SK-N-SH (cell line): ENCODE data around the gene GRK2. TPM values are rescaled to one million over a fixed set of nuclear protein-coding genes. Genes with fewer than 3 reads are reported as not detected.

Experiments used
- CTCF ChIA-PET: fragments of 300-600, 350-600 bp; formaldehyde crosslinking; extraction: SDS; loops from one replicate; lab custom pipeline; 2021; lab: Yijun Ruan, JAX
- POLR2A ChIA-PET: fragments of 350-600 bp; sonication (Branson Sonifier 250); formaldehyde crosslinking; extraction: SDS; loops from one replicate; lab custom pipeline; 2020; ENCODE audit warnings: antibody characterized with exemption, inconsistent platforms; lab: Yijun Ruan, JAX
- DNase-seq: peaks from one replicate; pipeline ENCODE4 v3.0.0; 2012
- H2AFZ ChIP-seq: fragments of 200-600 bp; sonication (generic); 2 replicates; pipeline ENCODE4 v1.8.1; 2016; ENCODE audit warnings: antibody characterized with exemption, mild to moderate bottlenecking, low read depth
- H3F3A ChIP-seq: fragments of 200-600 bp; sonication (generic); replicated peaks from 2 replicates; pipeline ENCODE3; 2016; ENCODE audit warnings: antibody characterized with exemption, mild to moderate bottlenecking; ENCODE audit not compliant: insufficient read depth
- H3K27ac ChIP-seq, 2 experiments: fragments of 200-500 bp in 1 of 2; fragments of 200-600 bp in 1 of 2; sonication (Bioruptor generic) in 1 of 2; sonication (generic), shearing (Covaris generic) in 1 of 2; 2 replicates each; pipeline versions ENCODE4 v1.5.1 to v1.6.1; 2014 to 2016; ENCODE audit warnings: low read depth in 2 of 2, inconsistent platforms in 1 of 2, low read length in 1 of 2, mild to moderate bottlenecking in 1 of 2, mixed read lengths in 1 of 2
- H3K27me3 ChIP-seq: fragments of 200-600 bp; sonication (generic), shearing (Covaris generic); 2 replicates; pipeline ENCODE4 v1.6.1; 2016; ENCODE audit warnings: mixed run types; ENCODE audit not compliant: insufficient read depth
- H3K36me3 ChIP-seq, 2 experiments: fragments of 200-500 bp in 1 of 2; fragments of 200-600 bp in 1 of 2; sonication (Bioruptor generic) in 1 of 2; sonication (generic) in 1 of 2; replicated peaks in 1 of 2; 2 replicates each; pipeline versions ENCODE3 to v1.5.1; 2014 to 2016; ENCODE audit warnings: low read length in 1 of 2, mild to moderate bottlenecking in 1 of 2; ENCODE audit not compliant: insufficient read depth in 2 of 2, control insufficient read depth in 1 of 2
- H3K4me1 ChIP-seq, 2 experiments: fragments of 200-500 bp in 1 of 2; fragments of 200-600 bp in 1 of 2; sonication (Bioruptor generic) in 1 of 2; sonication (generic), shearing (Covaris generic) in 1 of 2; 2 replicates each; pipeline versions ENCODE4 v1.5.1 to v1.6.1; 2014 to 2016; ENCODE audit warnings: low read depth in 1 of 2, low read length in 1 of 2, mixed run types in 1 of 2; ENCODE audit not compliant: insufficient read depth in 2 of 2, control insufficient read depth in 1 of 2
- H3K4me2 ChIP-seq: fragments of 200-600 bp; sonication (generic), shearing (Covaris generic); 2 replicates; pipeline ENCODE4 v1.6.1; 2017; ENCODE audit warnings: mixed run types
- H3K4me3 ChIP-seq, 2 experiments: fragments of 200-500 bp in 1 of 2; fragments of 200-600 bp in 1 of 2; sonication (Bioruptor generic) in 1 of 2; sonication (generic), shearing (Covaris generic) in 1 of 2; 2 replicates each; pipeline versions ENCODE4 v1.5.1 to v1.8.1; 2014 to 2016; ENCODE audit warnings: low read depth in 2 of 2, inconsistent platforms in 1 of 2, low read length in 1 of 2, mild to moderate bottlenecking in 1 of 2, mixed read lengths in 1 of 2, moderate library complexity in 1 of 2
- H3K79me2 ChIP-seq: fragments of 200-600 bp; sonication (generic); 2 replicates; pipeline ENCODE4 v1.8.1; 2017; ENCODE audit warnings: mild to moderate bottlenecking; ENCODE audit not compliant: insufficient read depth
- H3K9ac ChIP-seq: fragments of 200-600 bp; sonication (generic); 2 replicates; pipeline ENCODE4 v1.6.1; 2017; ENCODE audit warnings: mixed run types
- H3K9me2 ChIP-seq: fragments of 200-600 bp; sonication (generic); 2 replicates; pipeline ENCODE4 v1.6.1; 2017; ENCODE audit warnings: mixed run types
- H3K9me3 ChIP-seq: fragments of 200-600 bp; sonication (generic); 2 replicates; pipeline ENCODE4 v1.6.1; 2017; ENCODE audit warnings: mixed run types, mild to moderate bottlenecking, moderate library complexity
- H4K20me1 ChIP-seq: fragments of 200-600 bp; sonication (generic); 2 replicates; pipeline ENCODE4 v1.6.1; 2017; ENCODE audit warnings: mild to moderate bottlenecking, mixed run types; ENCODE audit not compliant: insufficient read depth
- ELF1 ChIP-seq: IDR thresholded peaks from 2 replicates; pipeline ENCODE4 v1.4.0; 2012
- FOXM1 ChIP-seq: IDR thresholded peaks from 2 replicates; pipeline ENCODE4 v1.4.0; 2012; ENCODE audit warnings: low read depth, mild to moderate bottlenecking
- NFIC ChIP-seq: IDR thresholded peaks from 2 replicates; pipeline ENCODE4 v1.4.0; 2012; ENCODE audit warnings: borderline replicate concordance
- NRF1 ChIP-seq: IDR thresholded peaks from 2 replicates; pipeline ENCODE4 v1.6.1; 2012; ENCODE audit warnings: low read depth, mild to moderate bottlenecking, low read length
- POLR2AphosphoS5 ChIP-seq: IDR thresholded peaks from 2 replicates; pipeline ENCODE4 v1.6.1; 2012; ENCODE audit warnings: low read depth, low read length
- RXRA ChIP-seq: IDR thresholded peaks from 2 replicates; pipeline ENCODE4 v1.4.0; 2012; ENCODE audit warnings: low read depth, mild to moderate bottlenecking, borderline replicate concordance
- SMC3 ChIP-seq: IDR thresholded peaks from 2 replicates; pipeline ENCODE4 v1.6.1; 2012; ENCODE audit warnings: low read depth, low read length, improper control_type of control experiment
- TEAD4 ChIP-seq: IDR thresholded peaks from 2 replicates; pipeline ENCODE4 v1.4.0; 2012; ENCODE audit warnings: mild to moderate bottlenecking, borderline replicate concordance; ENCODE audit not compliant: insufficient read depth
- WGBS: methylation state at CpG from one replicate; pipeline ENCODE4 v1.1.6; 2017; ENCODE audit warnings: low lambda C conversion rate; 5-methylcytosine and 5-hydroxymethylcytosine counted together
- polyA plus RNA-seq, 3 experiments: library from polyadenylated mRNA; depleted of rRNA; stranded (reverse); fragments of >200 nt; gene quantifications; 2 replicates each; pipeline ENCODE4 v1.2.3, GENCODE V29; 2012
- TF ChIP-seq, protein P1 (sequence below): IDR thresholded peaks from 2 replicates; pipeline ENCODE4 v1.4.0; 2012; ENCODE audit warnings: low read depth, borderline replicate concordance
- TF ChIP-seq, protein P2 (sequence below): fragments of 150-350 bp; IDR thresholded peaks from 2 replicates; pipeline ENCODE4 v1.6.1; 2016; ENCODE audit warnings: mild to moderate bottlenecking, low read depth, low read length
- TF ChIP-seq, protein P3 (sequence below): IDR thresholded peaks from 2 replicates; pipeline ENCODE4 v1.6.1; 2012; ENCODE audit warnings: mild to moderate bottlenecking, low read depth, low read length, moderate library complexity

Gene GRK2
- polyA plus RNA-seq, 1 of the 3 experiments (the other 2 are of a cell fraction): 48.5 TPM

DNA sequence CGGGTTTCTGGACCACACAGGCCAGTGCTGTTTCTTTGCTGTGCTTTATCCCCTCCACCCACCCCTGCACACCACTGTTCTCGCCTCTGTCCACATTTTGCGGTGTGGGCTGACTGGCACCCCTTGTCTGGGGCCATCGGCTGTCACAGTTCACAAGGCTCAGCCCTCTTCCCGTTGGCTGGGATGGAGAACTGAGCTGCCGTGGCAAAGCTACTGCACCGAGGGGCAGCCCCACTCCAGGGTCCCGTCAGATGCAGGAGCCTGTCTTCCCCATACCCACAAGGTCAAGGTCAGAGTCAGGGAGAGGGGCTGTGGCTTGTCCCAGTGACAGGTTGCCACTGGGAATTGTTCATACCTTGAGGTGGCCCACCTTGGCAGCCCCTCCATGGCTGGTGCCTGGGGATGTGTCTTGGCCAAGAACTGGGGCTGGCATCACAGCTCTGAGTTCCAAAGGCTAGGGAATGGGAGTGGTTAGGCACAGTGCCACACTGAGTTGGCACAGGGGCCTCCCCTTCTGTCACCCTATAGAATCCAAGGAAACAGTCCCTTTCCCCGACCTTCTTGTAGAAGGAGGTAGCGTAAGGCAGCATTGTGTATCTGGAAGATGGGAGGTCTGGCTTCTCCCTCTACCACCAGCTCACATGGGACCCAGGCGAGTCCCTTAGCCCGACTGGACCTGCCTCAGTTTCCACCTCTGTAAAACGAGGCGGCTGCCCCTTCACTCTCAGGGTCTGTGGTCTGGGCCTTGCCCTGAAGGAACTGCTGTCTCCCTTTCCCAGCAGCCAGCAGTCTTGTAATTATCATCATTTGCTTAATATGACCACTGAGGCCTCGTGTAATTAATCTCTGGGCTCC, 3.4 kb downstream of the GRK2 start:
- Histone ChIP-seq H3K27ac (no peak overlapping the region; a peak in 1 of 4 replicates), H3K9ac (no peak overlapping the region), H3K9me3 (no peaks in the 10 kb centered on the region), H4K20me1 (peaks cover 35% of the 10 kb centered on the region), H3K79me2 (peaks cover 68% of the 10 kb centered on the region), H3K36me3 (peaks cover 0 to 8% of the 10 kb centered on the region in 2 experiments), H3K4me2 (no peak overlapping the region), H3K9me2 (no peaks in the 10 kb centered on the region), H3K4me1 (peaks cover 4 to 23% of the 10 kb centered on the region in 2 experiments; a peak in 2 of 4 replicates), H3K4me3 (no peak overlapping the region), H3F3A (no peaks in the 10 kb centered on the region), H3K27me3 (no peaks in the 10 kb centered on the region), H2AFZ (no peak overlapping the region)
- ChIA-PET POLR2A (interaction anchor here (1.0 kb wide), 1 partner anchor 16 kb away, joined by 3 read pairs; no protein-coding TSS in a partner anchor), CTCF (interaction anchor here (1.0 to 10.0 kb wide), 5 partner anchors 8 to 76 kb away, joined by 3 to 274 read pairs (median 5); partner anchors contain the start of genes ANKRD13D and SSH3)
- TF ChIP-seq ELF1 (no peak), SMC3 (no peak), FOXM1 (no peak)
- no peak for DNase-seq
- 90% methylated on average over 9 of the region's 15 CpGs for WGBS

DNA sequence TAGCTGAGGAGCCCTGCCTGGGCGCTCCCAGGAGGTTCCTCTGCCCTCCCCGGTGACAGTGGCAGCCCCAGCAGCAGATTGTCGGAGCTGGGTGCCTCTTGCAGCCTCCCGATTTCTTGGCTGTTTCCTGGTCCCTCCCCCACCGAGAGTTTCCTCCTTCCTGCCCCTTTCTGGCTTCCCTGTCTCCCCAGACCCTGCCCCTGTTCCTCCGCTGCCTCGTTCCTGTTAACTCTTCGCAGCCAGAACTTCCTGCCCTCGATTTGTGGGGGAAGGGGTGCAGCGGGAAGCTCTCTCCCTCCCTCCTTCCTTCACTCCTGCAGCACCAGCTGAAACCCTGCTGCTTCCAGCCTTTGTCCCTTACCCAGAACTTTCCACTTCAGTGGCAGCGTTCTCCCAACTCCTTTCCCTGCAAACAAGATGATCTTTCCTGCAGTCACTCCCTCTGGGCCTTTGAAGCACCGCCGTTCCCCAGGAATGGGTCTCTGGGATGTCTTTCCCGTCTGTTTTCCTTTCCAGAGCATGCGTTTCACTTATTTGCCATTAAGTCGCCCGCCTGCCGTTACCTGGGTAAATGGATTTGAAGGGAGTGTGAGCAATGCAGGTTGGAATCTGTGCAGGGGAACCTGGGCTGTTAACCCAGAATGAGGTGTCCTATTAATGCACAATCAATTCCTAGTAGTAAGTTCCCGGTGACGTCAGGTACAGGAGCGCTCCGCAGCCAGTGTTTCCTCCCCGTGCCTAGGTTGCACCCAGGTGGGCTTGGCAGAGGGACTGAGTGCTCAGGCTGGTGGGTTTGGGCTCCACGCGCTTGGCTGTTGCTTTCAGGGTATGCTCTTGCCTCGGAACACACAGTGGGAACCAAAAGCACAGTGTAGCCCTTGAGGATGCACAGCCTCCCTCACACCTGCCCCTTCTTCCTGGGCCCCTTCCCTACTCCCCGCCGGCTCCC, 4.3 kb downstream of the GRK2 start:
- Histone ChIP-seq H3K9me3 (no peaks in the 10 kb centered on the region), H3K9ac (no peak overlapping the region), H4K20me1 (peaks cover 41% of the 10 kb centered on the region), H3K4me1 (peaks cover 4 to 20% of the 10 kb centered on the region in 2 experiments; a peak in 2 of 4 replicates), H3F3A (no peaks in the 10 kb centered on the region), H3K4me3 (no peak overlapping the region), H2AFZ (no peak overlapping the region), H3K79me2 (peaks cover 75% of the 10 kb centered on the region), H3K36me3 (peaks cover 0 to 8% of the 10 kb centered on the region in 2 experiments), H3K9me2 (no peaks in the 10 kb centered on the region), H3K27ac (no peak overlapping the region), H3K27me3 (no peaks in the 10 kb centered on the region), H3K4me2 (no peak overlapping the region)
- DNase-seq: no peak
- ChIA-PET POLR2A (interaction anchor here (1.0 kb wide), 2 partner anchors 9 to 17 kb away, joined by 3 read pairs; no protein-coding TSS in a partner anchor), CTCF (interaction anchor here (1.0 to 10.0 kb wide), 7 partner anchors 8 to 233 kb away, joined by 3 to 274 read pairs (median 6); partner anchors contain the start of genes ANKRD13D and RPS6KB2)
- TF ChIP-seq FOXM1 (no peak), TEAD4 (no peak), NRF1 (no peak)
- WGBS: 90% methylated on average over 23 of the region's 28 CpGs

DNA sequence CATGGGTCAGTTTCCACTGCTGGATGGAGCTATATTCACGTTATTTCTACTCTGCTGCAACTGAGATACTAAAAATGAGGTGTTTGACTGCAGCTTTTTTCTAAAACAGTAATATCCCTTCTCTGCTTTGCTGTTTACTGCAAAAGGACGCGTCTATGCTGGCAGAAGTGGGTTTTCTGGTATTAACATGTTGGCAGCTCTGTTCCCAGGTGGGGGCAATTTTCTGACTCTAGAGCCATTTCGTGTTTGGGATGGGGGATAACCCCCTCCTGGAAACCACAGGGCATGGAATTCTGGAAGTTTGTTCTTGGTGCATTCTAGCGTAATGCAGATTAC, 4.9 kb downstream of the GRK2 start:
- Histone ChIP-seq H3K27me3 (no peaks in the 10 kb centered on the region), H3K9ac (no peak overlapping the region), H3K9me2 (no peaks in the 10 kb centered on the region), H3K4me3 (no peak overlapping the region), H3K9me3 (no peaks in the 10 kb centered on the region), H3K36me3 (peaks cover 0 to 8% of the 10 kb centered on the region in 2 experiments), H3F3A (no peaks in the 10 kb centered on the region), H3K79me2 (peaks cover 78% of the 10 kb centered on the region), H4K20me1 (peaks cover 46% of the 10 kb centered on the region), H3K27ac (no peak overlapping the region), H3K4me1 (peaks cover 4 to 18% of the 10 kb centered on the region in 2 experiments; a peak in 2 of 4 replicates), H3K4me2 (no peak overlapping the region), H2AFZ (no peak overlapping the region)
- ChIA-PET CTCF (interaction anchor here (0.8 to 3.5 kb wide), 6 partner anchors 8 to 232 kb away, joined by 3 to 20 read pairs (median 4); partner anchors contain the start of genes ANKRD13D and RPS6KB2), POLR2A (interaction anchor here (1.0 kb wide), 1 partner anchor 10 kb away, joined by 3 read pairs; no protein-coding TSS in a partner anchor)
- DNase-seq: no peak
- whole genome bisulfite sequencing: 96% methylated on average over 5 of the region's 5 CpGs
- TF ChIP-seq, protein P1, sequence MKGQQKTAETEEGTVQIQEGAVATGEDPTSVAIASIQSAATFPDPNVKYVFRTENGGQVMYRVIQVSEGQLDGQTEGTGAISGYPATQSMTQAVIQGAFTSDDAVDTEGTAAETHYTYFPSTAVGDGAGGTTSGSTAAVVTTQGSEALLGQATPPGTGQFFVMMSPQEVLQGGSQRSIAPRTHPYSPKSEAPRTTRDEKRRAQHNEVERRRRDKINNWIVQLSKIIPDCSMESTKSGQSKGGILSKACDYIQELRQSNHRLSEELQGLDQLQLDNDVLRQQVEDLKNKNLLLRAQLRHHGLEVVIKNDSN: no peak
- TF ChIP-seq POLR2AphosphoS5: no peak
- TF ChIP-seq NFIC: no peak
- no peak for TF ChIP-seq NRF1
- TF ChIP-seq TEAD4: no peak
- TF ChIP-seq, protein P2, sequence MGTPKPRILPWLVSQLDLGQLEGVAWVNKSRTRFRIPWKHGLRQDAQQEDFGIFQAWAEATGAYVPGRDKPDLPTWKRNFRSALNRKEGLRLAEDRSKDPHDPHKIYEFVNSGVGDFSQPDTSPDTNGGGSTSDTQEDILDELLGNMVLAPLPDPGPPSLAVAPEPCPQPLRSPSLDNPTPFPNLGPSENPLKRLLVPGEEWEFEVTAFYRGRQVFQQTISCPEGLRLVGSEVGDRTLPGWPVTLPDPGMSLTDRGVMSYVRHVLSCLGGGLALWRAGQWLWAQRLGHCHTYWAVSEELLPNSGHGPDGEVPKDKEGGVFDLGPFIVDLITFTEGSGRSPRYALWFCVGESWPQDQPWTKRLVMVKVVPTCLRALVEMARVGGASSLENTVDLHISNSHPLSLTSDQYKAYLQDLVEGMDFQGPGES: no peak
- TF ChIP-seq, protein P3, sequence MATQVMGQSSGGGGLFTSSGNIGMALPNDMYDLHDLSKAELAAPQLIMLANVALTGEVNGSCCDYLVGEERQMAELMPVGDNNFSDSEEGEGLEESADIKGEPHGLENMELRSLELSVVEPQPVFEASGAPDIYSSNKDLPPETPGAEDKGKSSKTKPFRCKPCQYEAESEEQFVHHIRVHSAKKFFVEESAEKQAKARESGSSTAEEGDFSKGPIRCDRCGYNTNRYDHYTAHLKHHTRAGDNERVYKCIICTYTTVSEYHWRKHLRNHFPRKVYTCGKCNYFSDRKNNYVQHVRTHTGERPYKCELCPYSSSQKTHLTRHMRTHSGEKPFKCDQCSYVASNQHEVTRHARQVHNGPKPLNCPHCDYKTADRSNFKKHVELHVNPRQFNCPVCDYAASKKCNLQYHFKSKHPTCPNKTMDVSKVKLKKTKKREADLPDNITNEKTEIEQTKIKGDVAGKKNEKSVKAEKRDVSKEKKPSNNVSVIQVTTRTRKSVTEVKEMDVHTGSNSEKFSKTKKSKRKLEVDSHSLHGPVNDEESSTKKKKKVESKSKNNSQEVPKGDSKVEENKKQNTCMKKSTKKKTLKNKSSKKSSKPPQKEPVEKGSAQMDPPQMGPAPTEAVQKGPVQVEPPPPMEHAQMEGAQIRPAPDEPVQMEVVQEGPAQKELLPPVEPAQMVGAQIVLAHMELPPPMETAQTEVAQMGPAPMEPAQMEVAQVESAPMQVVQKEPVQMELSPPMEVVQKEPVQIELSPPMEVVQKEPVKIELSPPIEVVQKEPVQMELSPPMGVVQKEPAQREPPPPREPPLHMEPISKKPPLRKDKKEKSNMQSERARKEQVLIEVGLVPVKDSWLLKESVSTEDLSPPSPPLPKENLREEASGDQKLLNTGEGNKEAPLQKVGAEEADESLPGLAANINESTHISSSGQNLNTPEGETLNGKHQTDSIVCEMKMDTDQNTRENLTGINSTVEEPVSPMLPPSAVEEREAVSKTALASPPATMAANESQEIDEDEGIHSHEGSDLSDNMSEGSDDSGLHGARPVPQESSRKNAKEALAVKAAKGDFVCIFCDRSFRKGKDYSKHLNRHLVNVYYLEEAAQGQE: no peak
- no peak for TF ChIP-seq RXRA
